Measurements from ENCODE around the gene FIBCD1.

DNA sequence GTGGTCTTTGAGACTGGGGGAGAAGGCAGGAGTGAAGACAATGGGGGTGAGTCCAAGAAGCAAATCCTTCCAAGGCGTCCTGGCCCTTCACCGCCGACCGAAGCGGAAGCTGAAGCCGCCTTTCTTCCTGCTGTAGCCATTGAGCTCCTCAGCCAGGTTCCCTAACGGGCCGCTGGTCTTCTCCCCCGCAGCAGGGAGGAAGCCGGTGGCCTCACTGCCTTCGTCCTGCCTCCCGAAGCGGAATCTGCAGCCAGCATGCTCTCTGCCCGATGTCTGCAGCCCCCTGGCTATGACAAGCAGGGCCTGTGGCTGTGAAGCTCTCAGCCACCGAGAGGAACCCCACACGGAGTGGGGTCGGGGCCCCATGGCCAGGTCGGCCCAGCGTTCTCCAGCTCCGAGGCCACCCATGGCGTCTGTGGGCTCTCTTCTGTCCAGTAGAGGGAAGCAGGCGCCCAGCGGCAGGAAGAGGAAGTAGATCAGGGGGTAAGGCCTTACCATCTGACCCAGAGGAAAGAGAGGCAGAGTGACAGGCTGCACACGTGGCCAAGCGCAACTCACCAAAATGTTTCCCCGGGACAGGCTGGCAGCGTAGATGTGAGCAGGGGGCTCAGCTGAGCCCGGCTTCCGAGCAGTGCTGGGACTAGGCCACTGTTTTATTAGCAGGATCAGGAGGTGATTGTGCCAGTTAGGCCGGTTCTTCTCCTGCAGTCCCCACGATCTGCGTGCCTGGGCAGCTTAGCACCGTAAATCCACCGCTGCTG is 45.5 kb downstream of the FIBCD1 start:
- TF ChIP-seq, protein P1, sequence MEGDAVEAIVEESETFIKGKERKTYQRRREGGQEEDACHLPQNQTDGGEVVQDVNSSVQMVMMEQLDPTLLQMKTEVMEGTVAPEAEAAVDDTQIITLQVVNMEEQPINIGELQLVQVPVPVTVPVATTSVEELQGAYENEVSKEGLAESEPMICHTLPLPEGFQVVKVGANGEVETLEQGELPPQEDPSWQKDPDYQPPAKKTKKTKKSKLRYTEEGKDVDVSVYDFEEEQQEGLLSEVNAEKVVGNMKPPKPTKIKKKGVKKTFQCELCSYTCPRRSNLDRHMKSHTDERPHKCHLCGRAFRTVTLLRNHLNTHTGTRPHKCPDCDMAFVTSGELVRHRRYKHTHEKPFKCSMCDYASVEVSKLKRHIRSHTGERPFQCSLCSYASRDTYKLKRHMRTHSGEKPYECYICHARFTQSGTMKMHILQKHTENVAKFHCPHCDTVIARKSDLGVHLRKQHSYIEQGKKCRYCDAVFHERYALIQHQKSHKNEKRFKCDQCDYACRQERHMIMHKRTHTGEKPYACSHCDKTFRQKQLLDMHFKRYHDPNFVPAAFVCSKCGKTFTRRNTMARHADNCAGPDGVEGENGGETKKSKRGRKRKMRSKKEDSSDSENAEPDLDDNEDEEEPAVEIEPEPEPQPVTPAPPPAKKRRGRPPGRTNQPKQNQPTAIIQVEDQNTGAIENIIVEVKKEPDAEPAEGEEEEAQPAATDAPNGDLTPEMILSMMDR (conservative IDR thresholded peaks at IDR 0.05) = no peak; the same call in 1 of the 2 replicates
- TF ChIP-seq ZFX (IDR thresholded peaks at IDR 0.05) = peak; percentile 61; the same call in 1 of the 2 replicates

Data from C4-2B (cell line).